ENCODE data around the gene AIFM1.

Gene AIFM1

GRCh38 chrX:130170752-130171445, 5.3 kb upstream of the AIFM1 start:
- peak; percentile 27 to 88 (median 47) for DNase-seq

- no peak for DNase-seq
Measured at GRCh38 chrX:130167040-130167439, 1.4 kb upstream of the AIFM1 start.

GRCh38 chrX:130166503-130166777, 799 bp upstream of the AIFM1 start:
- no peak for DNase-seq

- peak in 1 of 5 experiments; percentile 53 for DNase-seq
Measured at GRCh38 chrX:130165181-130165702, 399 bp downstream of the AIFM1 start.

- no peak for DNase-seq
Measured at GRCh38 chrX:130163398-130163797, 2.2 kb downstream of the AIFM1 start.

- DNase-seq: no peak
Measured at GRCh38 chrX:130162094-130162735, 3.4 kb downstream of the AIFM1 start.

- no peak for DNase-seq
Measured at GRCh38 chrX:130159776-130160175, 5.9 kb downstream of the AIFM1 start.

- DNase-seq: no peak
Measured at GRCh38 chrX:130158311-130158710, 7.3 kb downstream of the AIFM1 start.

GRCh38 chrX:130155564-130155963, 10.1 kb downstream of the AIFM1 start:
- DNase-seq: no peak

GRCh38 chrX:130147631-130148030, 18.0 kb downstream of the AIFM1 start:
- no peak for DNase-seq

- no peak for DNase-seq
Measured at GRCh38 chrX:130145123-130145522, 20.5 kb downstream of the AIFM1 start.

GRCh38 chrX:130144509-130144908, 21.1 kb downstream of the AIFM1 start:
- peak in 1 of 5 experiments; percentile 19 for DNase-seq

- no peak for DNase-seq
Measured at GRCh38 chrX:130139474-130140201, 26.0 kb downstream of the AIFM1 start.

GRCh38 chrX:130136961-130137360, 28.7 kb downstream of the AIFM1 start:
- no peak for DNase-seq

- DNase-seq: no peak
Measured at GRCh38 chrX:130136496-130136895, 29.1 kb downstream of the AIFM1 start.

- DNase-seq: no peak
Measured at GRCh38 chrX:130130990-130131389, 34.7 kb downstream of the AIFM1 start.

GRCh38 chrX:130125091-130125874, 40.4 kb downstream of the AIFM1 start:
- no peak for DNase-seq

GRCh38 chrX:130124577-130124976, 41.1 kb downstream of the AIFM1 start:
- no peak for DNase-seq

- DNase-seq: no peak
Measured at GRCh38 chrX:130121505-130121800, 44.2 kb downstream of the AIFM1 start.

- DNase-seq: peak; percentile 40 to 74 (median 59)
Measured at GRCh38 chrX:130120746-130121504, 44.7 kb downstream of the AIFM1 start.

- no peak for DNase-seq
Measured at GRCh38 chrX:130120321-130120731, 45.3 kb downstream of the AIFM1 start.

GRCh38 chrX:130119312-130119898, 46.2 kb downstream of the AIFM1 start:
- no peak for DNase-seq
